ENCODE data around the gene LDAH. TPM values are rescaled to one million over a fixed set of nuclear protein-coding genes. Genes with fewer than 3 reads are reported as not detected.

Gene LDAH
- total RNA-seq, 4 donors from 2014 or later: 7.5 to 58.5 (median 15.2) TPM

DNA sequence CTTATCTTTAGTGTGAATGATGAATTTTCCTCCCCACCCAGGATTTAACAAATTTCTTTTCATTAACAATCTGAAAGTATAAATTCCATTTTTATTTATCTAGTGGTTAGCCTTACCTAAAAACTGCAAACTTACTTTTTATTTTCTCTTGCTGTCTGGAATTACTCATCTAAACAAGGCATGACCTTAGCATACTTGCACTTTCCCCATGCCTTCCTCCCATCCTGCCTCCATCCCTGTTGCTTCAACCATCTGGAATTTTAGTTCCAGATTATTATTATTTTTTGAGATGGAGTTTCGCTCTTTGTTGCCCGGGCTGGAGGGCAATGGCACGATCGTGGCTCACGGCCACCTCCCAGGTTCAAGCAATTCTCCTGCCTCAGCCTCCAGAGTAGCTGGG lies 120.3 kb downstream of the LDAH start:
- H3K27me3 ChIP-seq: no peaks in the 10 kb centered on the region
- H3K9me3 ChIP-seq: no peaks in the 10 kb centered on the region
- 96 to 100% methylated on average over 5 of the region's 5 CpGs for WGBS, 2 donors (ENCODE audit: low coverage in 1 of 2)
- TF ChIP-seq, protein P1, sequence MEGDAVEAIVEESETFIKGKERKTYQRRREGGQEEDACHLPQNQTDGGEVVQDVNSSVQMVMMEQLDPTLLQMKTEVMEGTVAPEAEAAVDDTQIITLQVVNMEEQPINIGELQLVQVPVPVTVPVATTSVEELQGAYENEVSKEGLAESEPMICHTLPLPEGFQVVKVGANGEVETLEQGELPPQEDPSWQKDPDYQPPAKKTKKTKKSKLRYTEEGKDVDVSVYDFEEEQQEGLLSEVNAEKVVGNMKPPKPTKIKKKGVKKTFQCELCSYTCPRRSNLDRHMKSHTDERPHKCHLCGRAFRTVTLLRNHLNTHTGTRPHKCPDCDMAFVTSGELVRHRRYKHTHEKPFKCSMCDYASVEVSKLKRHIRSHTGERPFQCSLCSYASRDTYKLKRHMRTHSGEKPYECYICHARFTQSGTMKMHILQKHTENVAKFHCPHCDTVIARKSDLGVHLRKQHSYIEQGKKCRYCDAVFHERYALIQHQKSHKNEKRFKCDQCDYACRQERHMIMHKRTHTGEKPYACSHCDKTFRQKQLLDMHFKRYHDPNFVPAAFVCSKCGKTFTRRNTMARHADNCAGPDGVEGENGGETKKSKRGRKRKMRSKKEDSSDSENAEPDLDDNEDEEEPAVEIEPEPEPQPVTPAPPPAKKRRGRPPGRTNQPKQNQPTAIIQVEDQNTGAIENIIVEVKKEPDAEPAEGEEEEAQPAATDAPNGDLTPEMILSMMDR (IDR thresholded peaks at IDR 0.05): no peak
- no peak for TF ChIP-seq POLR2AphosphoS5 (IDR thresholded peaks at IDR 0.05)
- no peak for TF ChIP-seq POLR2A (IDR thresholded peaks at IDR 0.05)
- no peak for TF ChIP-seq EP300 (IDR thresholded peaks at IDR 0.05; ENCODE audit: low read depth)
- peaks cover 0 to 5% (median 0%) of the 10 kb centered on the region in 4 donors for H3K36me3 ChIP-seq
- H3K27ac ChIP-seq: no peak overlapping the region
- no peak for DNase-seq
- no peak overlapping the region for H3K4me3 ChIP-seq
- in situ Hi-C loops (cut with MboI; ENCODE audit: low pct_ligation_motif_present in 1 of 4, low pct_unique_long_range_greater_than_20kb in 1 of 4, low sequenced_read_pairs in 3 of 4): no loop called here
- intact Hi-C loops (cut with DNase I; ENCODE audit: low total_unique reads): no loop called here
- H3K4me1 ChIP-seq: peaks cover 0 to 8% (median 0%) of the 10 kb centered on the region in 4 donors

- Histone ChIP-seq H3K9me3 (no peaks in the 10 kb centered on the region), H3K27me3 (no peaks in the 10 kb centered on the region), H3K36me3 (peaks cover 0 to 5% (median 0%) of the 10 kb centered on the region in 4 donors), H3K4me3 (no peak overlapping the region), H3K27ac (peak overlapping the region in 1 of 4 donors; percentile 4), H3K4me1 (peaks cover 0 to 3% (median 0%) of the 10 kb centered on the region in 4 donors)
- no peak for TF ChIP-seq POLR2AphosphoS5 (IDR thresholded peaks at IDR 0.05)
- no peak for TF ChIP-seq POLR2A (IDR thresholded peaks at IDR 0.05)
- TF ChIP-seq, protein P1 (IDR thresholded peaks at IDR 0.05): no peak
- no peak for TF ChIP-seq EP300 (IDR thresholded peaks at IDR 0.05; ENCODE audit: low read depth)
- in situ Hi-C loops (cut with MboI; ENCODE audit: low pct_ligation_motif_present in 1 of 4, low pct_unique_long_range_greater_than_20kb in 1 of 4, low sequenced_read_pairs in 3 of 4) (no loop called here), intact Hi-C loops (cut with DNase I; ENCODE audit: low total_unique reads) (no loop called here)
- WGBS, 2 donors (ENCODE audit: low coverage in 1 of 2): 62 to 71% methylated on average over 3 to 4 of the region's 4 CpGs
- no peak for DNase-seq
These were observed 123.8 kb downstream of the LDAH start for GRCh38 chr2:20698916-20699613.

DNA sequence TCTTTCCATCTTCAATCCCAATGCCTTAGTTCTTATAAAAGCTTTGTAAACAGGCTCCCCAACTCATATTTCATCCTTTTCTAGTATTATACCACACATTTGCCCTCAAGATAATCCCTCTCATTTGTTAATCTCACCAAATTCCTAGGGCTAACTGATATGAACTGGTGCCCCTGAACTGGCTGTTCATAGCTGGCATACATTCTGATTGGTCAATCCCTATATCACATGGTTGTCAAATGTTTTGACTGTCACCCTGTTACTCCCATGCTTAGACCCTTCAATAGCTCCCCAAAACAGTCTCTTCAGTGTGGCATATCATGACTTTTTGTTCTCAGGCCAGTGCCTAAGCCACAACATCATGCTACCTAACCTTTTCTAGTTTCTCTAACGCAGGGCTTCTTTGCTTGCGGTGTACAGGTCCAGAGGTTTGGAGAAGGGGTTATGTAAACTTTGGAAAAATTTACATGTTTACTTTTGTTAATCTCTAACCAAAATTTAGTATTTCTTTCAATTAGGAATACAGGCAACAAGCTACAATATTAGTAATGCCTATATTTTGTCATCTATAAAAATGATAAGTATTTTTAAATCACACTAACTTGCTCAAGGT lies 125.5 kb downstream of the LDAH start:
- in situ Hi-C loops (cut with MboI; ENCODE audit: low pct_ligation_motif_present in 1 of 4, low pct_unique_long_range_greater_than_20kb in 1 of 4, low sequenced_read_pairs in 3 of 4): no loop called here
- TF ChIP-seq EP300 (IDR thresholded peaks at IDR 0.05; ENCODE audit: low read depth) (no peak), POLR2A (IDR thresholded peaks at IDR 0.05) (no peak), POLR2AphosphoS5 (IDR thresholded peaks at IDR 0.05) (no peak)
- TF ChIP-seq, protein P1 (IDR thresholded peaks at IDR 0.05): no peak
- no peak for DNase-seq
- 98 to 99% methylated on average over 2 of the region's 2 CpGs for WGBS, 2 donors (ENCODE audit: low coverage in 1 of 2)
- Histone ChIP-seq H3K27me3 (no peaks in the 10 kb centered on the region), H3K4me3 (no peak overlapping the region), H3K9me3 (no peaks in the 10 kb centered on the region), H3K27ac (no peak overlapping the region), H3K36me3 (peaks cover 0 to 5% (median 0%) of the 10 kb centered on the region in 4 donors), H3K4me1 (peaks cover 0 to 3% (median 0%) of the 10 kb centered on the region in 4 donors)
- intact Hi-C loops (cut with DNase I; ENCODE audit: low total_unique reads): no loop called here

DNA sequence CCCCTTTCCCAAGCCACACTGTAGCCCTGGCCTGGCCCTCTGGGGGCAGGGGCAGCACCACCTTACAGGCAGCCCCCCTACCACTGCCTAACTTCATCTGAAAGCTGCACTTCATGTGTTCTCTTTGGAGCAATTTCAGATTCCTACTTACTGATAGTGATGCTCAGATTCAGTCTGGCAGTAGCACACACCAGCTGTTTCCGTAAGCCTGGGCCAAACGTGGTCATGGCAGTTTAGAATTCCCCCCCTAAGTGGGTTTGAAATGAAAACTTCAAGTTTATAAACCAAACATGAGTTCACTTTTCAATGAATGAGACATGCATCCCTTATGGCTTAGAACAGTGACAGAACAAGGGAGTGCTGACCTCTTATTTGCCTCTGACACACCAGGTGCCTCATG lies 126.5 kb downstream of the LDAH start:
- WGBS, 2 donors (ENCODE audit: low coverage in 1 of 2): 78% methylated on average over 2 of the region's 2 CpGs; no CpG with 5 or more reads in 1 of the 2 donors
- Histone ChIP-seq H3K4me3 (no peak overlapping the region), H3K27me3 (no peaks in the 10 kb centered on the region), H3K9me3 (no peaks in the 10 kb centered on the region), H3K36me3 (peaks cover 0 to 5% (median 0%) of the 10 kb centered on the region in 4 donors), H3K27ac (no peak overlapping the region), H3K4me1 (peaks cover 0 to 7% (median 0%) of the 10 kb centered on the region in 4 donors)
- no peak for DNase-seq
- intact Hi-C loops (cut with DNase I; ENCODE audit: low total_unique reads) (no loop called here), in situ Hi-C loops (cut with MboI; ENCODE audit: low pct_ligation_motif_present in 1 of 4, low pct_unique_long_range_greater_than_20kb in 1 of 4, low sequenced_read_pairs in 3 of 4) (no loop called here)
- TF ChIP-seq POLR2AphosphoS5 (IDR thresholded peaks at IDR 0.05): no peak
- TF ChIP-seq EP300 (IDR thresholded peaks at IDR 0.05; ENCODE audit: low read depth): no peak
- no peak for TF ChIP-seq POLR2A (IDR thresholded peaks at IDR 0.05)
